NCI-H82 treated with DMSO at 0.1 percent for 48 hours (cell line): Measurements from ENCODE around the gene MRPL36.
"Not testable (repeated sequence)": the region's sequence is repeated elsewhere in the genome, so short reads cannot be mapped to it uniquely, and the experiment has no call there.

Source experiments
- DNase-seq: peaks from one replicate; lab custom pipeline; 2025; ENCODE audit not compliant: unreplicated experiment; lab: John Stamatoyannopoulos, UW

MRPL36 gene

GRCh38 chr5:1797103-1797800, 2.4 kb downstream of the MRPL36 start:
- no peak for DNase-seq

GRCh38 chr5:1796371-1797102, 3.1 kb downstream of the MRPL36 start:
- no peak for DNase-seq

DNA sequence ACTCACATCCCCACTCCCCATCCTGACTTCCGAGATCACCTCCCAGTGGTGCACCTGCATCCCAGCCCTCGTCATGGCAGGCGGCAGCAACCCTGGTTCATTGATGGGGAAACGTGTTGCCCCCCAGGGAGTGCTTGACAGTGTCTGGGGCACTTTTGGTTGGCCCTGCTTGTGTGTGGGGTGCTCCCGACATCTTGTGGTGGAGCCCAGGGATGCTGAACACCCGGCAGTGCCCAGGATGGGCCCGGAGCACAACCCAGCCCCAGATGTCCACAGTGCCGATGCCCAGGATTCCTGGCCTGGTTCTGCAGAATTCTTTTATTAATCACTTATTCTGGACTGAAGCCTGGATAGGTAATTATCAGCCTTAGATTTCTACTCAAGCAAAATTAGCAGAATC, 3.7 kb downstream of the MRPL36 start:
- no peak for DNase-seq

DNA sequence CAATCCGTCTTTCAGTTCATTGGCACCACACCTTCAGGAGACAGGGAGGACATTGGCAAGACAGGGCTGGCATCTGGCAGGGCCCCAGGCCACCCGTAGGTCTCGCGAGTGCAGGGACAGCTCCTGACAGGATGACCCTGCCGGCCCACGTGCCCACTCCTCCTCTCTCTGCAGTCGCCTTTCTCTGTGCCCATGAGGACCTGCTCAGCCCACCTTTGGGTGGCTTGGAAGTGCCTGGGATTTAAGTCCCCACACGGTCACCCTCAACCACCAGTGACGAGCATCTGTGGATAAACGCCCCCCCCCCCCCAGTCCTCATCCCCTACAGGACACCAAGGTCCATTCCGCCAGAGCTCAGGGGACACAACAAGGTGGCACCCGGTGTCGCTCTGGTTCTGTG, 4.1 kb downstream of the MRPL36 start:
- no peak for DNase-seq

- DNase-seq = no peak
Measured at GRCh38 chr5:1794901-1795290, 4.7 kb downstream of the MRPL36 start.

- no peak for DNase-seq
Measured at GRCh38 chr5:1793966-1794900, 5.4 kb downstream of the MRPL36 start.

DNA sequence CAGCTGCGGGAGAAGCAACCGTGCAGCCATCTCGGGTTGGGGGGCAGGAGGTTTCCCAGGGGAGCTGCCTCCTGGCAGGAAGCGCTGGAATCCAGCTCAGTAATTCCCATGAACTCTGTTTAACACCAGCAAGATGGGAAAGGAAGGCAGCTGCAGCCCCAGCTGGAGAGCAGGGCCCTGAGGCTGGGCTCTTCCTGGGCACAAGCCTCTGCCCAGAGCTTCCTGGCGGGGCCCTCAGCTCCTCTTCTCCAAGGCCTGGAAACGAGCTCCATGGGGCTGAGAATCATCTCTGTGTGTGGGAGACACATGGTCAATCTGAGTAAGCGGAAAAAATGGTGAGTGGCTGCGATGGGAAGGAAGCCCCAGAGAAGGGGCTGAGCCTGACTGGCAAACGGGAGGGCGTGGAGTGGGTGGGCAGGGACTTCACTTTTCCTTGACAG, 6.3 kb downstream of the MRPL36 start:
- no peak for DNase-seq

DNA sequence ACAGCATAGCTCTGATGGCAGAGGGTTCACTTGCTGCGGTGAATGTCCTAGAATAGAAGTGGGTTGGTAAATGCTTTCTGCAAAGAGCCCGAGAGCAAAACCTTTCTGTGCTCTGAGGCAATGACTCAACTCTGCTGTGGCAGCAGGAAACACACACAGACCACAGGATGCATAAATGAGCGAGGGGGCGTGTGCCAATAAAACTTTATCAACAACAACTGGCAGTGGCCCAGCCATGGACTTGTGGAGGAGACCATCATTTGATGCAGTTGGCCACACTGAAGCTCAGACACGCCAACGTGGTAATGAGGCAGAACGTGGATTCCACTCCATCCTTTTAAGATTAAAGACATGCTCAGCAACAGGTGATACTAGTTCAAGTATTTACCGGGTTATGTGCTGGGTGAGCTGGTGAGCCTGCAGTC, 6.8 kb downstream of the MRPL36 start:
- no peak for DNase-seq

DNA sequence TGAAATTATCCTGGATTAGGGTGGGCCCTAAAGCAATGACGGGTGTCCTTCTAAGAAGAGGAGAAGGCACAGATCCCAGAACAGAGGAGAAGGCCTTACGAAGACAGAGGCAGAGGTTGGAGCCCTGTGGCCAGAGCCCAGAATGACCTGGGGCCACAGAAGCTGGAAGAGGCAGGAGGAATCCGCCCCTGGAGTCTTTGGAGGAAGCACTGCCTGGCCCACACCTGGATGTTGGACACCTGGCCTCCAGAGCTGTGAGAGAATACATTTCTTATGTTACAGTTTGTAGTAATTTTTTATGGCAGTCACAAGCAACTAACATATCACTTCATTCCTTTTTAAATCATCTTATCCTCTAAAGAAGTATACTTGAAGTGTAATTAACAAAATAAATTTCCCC, 8.5 kb downstream of the MRPL36 start:
- no peak for DNase-seq

GRCh38 chr5:1789834-1790471, 9.7 kb downstream of the MRPL36 start:
- DNase-seq = no peak

DNA sequence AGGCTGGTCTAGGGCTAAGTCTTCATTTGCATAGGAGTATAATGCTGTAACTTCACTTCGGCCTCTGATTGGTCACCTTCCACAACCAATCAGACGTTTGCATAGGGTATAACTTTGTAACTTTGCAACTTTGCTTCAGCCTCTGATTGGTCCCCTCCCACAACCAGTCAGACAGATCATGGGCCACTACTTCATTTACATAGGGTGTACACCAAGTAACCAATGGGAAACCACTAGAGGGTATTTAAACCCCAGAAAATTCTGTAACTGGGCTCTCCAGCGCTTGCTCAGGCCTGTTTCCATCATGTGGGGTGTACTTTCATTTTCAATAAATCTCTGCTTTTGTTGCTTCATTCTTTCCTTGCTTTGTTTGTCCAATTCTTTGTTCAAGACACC, 10.2 kb downstream of the MRPL36 start:
- DNase-seq = not testable (repeated sequence)

- no peak for DNase-seq
Measured at GRCh38 chr5:1788828-1789227, 10.8 kb downstream of the MRPL36 start.

- DNase-seq = no peak
Measured at GRCh38 chr5:1788200-1788599, 11.4 kb downstream of the MRPL36 start.

DNA sequence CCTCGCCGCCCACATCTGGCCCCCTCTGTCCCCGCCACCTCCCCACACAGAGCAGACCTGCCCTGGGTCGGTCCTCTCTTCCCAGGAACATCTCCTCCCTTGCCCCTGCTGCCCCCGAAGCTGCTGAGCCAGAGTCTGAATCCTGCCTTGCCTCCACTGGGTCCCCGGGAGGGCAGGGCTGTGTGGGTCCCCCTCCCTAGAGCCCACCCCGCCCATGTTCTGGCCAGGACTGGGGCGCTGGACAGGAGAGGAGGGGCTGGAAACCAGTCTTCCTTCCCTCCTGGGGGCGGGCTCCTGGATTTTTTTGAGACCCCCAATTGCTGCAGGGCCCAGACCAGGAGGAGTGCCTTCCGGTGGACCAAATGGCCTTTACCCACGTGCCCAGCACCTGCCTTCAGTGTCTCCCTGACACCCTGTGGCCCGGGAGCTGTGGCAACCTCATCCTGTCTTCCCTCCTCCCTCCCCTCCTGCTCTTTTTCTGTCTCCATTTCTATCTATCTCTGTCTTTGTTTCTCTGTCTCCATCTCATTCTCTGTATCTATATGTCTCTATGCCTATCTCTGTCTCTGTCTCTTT, 12.1 kb downstream of the MRPL36 start:
- DNase-seq = no peak

GRCh38 chr5:1786621-1787471, 12.8 kb downstream of the MRPL36 start:
- DNase-seq = no peak

- DNase-seq = no peak
Measured at GRCh38 chr5:1785984-1786383, 13.7 kb downstream of the MRPL36 start.

DNA sequence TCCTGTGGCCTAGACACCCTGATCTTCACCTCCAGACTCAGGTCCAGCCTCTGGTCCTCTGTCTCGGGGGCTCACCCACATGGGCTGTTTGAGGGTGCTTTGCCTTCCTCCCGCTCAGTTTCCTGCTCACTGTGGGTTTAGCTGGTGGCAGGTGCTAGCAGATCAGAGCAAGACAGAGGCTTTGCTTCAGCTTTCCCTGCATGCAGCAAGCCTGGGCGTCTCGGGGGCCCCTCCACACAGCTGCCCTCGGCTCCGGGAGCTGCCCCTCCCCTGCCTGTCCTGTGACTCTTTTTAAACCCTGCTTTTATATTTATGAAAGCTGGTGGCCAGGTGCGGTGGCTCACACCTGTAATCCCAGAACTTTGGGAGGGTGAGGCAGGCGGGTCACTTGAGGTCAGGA, 14.6 kb downstream of the MRPL36 start:
- DNase-seq = no peak

DNA sequence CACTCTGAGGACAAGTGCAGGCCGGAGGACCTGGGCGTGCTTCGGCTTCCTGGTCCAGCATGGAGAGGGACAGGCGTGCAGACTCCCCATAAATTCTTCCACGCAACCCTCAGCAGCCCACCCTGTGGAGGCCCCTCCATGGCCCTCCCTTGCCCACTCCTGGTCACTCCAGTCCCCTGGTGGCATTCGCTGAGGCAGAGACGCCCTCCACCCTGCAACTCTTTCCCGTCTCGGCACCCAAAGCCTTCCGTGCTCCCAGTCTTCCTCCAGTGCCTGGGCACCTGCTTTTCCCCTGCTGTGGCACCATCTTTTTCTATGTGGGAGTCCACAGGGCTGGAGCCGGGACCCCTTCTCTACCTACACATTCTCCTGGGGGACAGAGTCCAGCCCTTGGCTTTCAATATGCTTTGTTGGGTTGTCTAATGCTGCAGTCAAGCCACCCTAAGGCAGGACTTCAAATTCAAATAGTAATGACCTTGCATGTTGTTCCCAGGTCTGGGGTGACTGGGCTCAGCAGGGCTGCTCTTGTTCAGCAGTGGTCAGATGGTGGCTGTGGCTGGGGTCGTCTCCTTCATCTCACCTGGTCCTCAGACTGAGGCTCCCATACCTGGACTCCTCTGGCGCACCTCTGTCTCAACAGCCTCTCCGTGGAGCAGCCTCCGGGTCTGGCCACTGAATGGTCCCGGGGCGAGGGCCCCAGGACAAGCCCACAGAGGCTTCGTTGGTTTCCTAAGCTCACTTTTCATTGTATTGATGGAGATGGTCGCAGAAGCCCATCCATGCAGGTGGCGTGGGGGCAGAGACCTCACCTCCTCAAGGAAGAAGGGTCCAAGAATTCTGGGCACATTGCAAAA, 15.2 kb downstream of the MRPL36 start:
- DNase-seq = no peak

DNA sequence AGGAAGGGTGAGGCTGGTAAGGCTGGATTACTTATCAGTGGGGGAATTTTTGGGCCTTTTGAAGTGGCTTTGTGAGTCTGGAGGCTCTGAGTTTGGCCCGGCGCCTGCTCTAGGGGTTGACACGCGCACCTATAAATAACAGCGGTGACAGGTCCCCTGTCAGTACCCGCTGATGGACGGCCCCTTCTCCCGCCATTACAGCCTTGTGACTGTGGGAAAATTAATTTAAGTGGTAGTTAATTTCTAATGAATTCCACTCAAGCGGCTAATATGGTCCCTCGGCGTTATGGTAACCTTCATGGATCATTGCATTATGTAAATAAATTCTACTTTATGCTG, 16.5 kb downstream of the MRPL36 start:
- no peak for DNase-seq
